ENCODE measurements around the gene SLC25A13. TPM values are rescaled to one million over a fixed set of nuclear protein-coding genes. Genes with fewer than 3 reads are reported as not detected.

The SLC25A13 gene
- total RNA-seq, 2 experiments from 2014 or later: 7.3 to 7.8 TPM

DNA sequence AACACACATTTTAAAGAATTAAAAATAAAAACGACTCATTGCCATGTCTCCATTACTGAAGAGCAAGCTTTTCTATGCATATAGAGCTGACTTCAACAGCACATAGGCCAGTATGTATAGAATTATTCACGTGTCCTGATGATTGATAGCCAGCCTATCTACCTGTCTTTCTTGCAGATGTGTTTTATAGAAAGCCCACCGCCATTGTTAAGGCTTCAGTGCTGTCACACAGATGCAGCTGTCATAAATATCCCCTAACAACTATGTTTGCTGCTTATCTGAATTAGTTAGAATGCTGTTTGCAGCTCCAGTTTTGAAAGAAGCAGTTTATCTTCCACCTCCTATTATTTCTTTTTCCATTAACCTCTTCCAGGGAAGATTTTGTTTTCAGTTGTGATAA lies 235.9 kb downstream of the SLC25A13 start:
- Mint-ChIP-seq H3K4me3 (no peak overlapping the region), H3K9me3 (no peaks in the 10 kb centered on the region), H3K36me3 (ENCODE audit: low read depth) (no peaks in the 10 kb centered on the region), H3K27ac (no peak overlapping the region), H3K4me1 (no peaks in the 10 kb centered on the region), H3K27me3 (peaks cover 14% of the 10 kb centered on the region)
- ChIA-PET POLR2A (no interaction called here), CTCF (no interaction called here)
- DNase-seq: no peak

DNA sequence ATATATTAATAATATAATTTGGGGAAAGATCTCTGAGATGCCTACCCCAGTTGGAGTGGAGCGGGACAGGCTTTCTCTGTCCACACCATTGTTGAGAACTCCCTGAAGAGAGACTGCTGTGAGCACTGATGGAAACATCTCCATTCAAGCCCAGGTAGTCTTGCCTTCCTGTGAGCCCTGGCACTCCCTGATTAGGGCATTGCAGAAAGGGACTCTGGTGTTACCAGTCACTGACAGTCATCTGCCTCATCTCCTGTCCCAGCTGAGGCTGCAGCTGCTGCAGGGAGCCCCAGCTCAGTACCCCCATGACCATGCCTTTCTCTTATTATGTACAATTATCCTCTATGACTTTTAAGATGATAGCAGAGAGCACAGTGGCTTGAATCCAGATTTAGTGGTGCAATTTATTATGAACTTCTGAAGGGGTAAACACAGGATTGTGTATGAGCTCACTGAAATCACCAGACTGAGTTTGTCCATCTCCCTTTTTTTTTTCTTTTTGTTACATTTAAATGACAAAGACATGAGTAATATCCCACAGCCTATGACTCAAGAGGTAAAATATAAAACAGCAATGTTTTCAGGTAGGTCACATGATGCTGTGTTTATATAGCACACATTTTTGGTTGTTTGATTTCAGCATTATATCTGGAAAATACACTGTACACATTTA lies 236.9 kb downstream of the SLC25A13 start:
- Mint-ChIP-seq H3K27me3 (peaks cover 12% of the 10 kb centered on the region), H3K4me3 (no peak overlapping the region), H3K4me1 (no peaks in the 10 kb centered on the region), H3K36me3 (ENCODE audit: low read depth) (no peaks in the 10 kb centered on the region), H3K9me3 (no peaks in the 10 kb centered on the region), H3K27ac (no peak overlapping the region)
- ChIA-PET POLR2A (no interaction called here), CTCF (no interaction called here)
- DNase-seq: no peak

DNA sequence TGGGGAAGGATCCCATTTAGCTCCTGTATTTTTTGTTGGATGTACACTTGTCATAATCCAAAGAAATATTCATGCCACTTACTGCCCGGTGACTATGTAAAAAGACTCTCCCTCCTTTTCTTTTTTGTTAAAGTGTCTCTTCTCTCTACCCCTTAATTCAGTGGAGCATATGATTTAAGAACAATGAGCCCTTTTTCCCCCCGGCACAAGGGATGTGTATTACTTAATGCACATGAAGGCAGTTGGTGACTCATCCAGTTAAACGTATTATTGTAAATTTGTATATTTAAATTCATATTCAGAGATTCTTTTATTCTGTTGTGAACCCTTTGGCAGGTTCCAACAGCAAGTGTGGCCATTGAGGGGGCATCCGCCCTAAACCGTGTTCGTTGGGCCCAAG lies 241.9 kb downstream of the SLC25A13 start:
- H3K36me3 Mint-ChIP-seq (ENCODE audit: low read depth): no peaks in the 10 kb centered on the region
- peaks cover 11% of the 10 kb centered on the region for H3K4me1 Mint-ChIP-seq
- H3K27me3 Mint-ChIP-seq: peaks cover 40% of the 10 kb centered on the region
- no peak overlapping the region for H3K4me3 Mint-ChIP-seq
- H3K9me3 Mint-ChIP-seq: no peaks in the 10 kb centered on the region
- no peak overlapping the region for H3K27ac Mint-ChIP-seq
- ChIA-PET CTCF (no interaction called here), POLR2A (no interaction called here)
- no peak for DNase-seq

DNA sequence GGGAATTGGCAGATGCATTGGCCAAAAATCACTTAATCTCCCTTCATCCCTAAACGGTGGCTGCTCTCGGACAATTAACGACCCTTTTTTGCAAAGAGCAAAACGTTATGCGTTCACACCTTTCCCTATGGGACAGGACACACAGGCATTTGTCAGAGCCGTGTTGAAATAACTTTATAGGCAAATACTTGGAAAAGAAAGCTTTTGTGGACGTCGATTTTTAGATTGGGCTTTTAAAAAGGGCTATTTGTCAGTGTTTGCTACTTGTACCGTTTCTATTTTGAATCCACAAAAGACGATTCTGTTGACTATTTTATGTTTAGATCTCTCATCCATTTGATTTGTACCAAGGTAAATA lies 245.6 kb downstream of the SLC25A13 start:
- peak overlapping the region; percentile 30 for H3K4me3 Mint-ChIP-seq
- ChIA-PET POLR2A (no interaction called here), CTCF (interaction anchor here (0.5 to 1.6 kb wide), 5 partner anchors 22 to 951 kb away, joined by 3 to 6 read pairs (median 4); no protein-coding TSS in a partner anchor)
- no peak for DNase-seq
- H3K9me3 Mint-ChIP-seq: no peaks in the 10 kb centered on the region
- no peaks in the 10 kb centered on the region for H3K36me3 Mint-ChIP-seq (ENCODE audit: low read depth)
- H3K4me1 Mint-ChIP-seq: peaks cover 11% of the 10 kb centered on the region
- H3K27me3 Mint-ChIP-seq: peaks cover 43% of the 10 kb centered on the region
- H3K27ac Mint-ChIP-seq: no peak overlapping the region

DNA sequence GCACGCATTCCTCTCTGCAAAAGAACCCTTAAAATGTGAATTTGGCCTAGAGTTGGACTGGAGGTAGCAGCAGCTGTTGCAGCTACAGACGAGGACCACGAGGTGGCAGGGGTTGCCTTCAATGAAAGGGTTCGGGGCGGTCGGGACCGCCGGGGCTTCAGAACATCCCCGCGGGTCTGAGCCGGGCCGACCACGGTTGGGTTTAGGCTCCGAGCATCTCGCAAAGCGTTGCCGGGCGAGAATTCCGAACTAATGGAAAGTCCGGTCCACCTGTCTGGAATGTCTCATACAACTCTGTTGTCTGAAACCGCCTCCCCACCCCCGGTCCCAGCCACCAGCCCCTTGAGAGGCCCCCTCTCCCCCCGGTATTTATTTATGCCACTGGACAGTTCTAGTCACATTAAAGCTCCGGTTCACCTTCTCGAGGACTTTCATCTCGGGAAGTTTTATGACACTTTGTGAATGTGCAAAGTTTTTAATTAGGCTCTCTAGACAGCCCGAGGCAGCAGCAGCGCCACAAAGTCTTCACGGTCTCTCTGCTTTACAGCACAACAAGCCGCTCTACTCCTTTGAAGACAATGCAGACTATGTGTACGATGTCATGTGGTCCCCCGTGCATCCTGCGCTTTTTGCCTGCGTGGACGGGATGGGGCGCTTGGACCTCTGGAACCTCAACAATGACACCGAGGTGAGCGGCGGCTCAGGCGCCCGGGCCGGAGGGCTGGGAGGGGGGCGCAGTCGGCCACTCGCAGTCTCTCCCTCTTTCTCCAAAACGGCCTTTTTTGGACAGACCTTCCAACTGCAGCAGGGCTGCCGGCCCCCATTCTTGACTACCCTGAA lies 246.2 kb downstream of the SLC25A13 start:
- no peak overlapping the region for H3K27ac Mint-ChIP-seq
- DNase-seq: peak; percentile 42
- H3K27me3 Mint-ChIP-seq: peaks cover 43% of the 10 kb centered on the region
- H3K9me3 Mint-ChIP-seq: no peaks in the 10 kb centered on the region
- H3K4me3 Mint-ChIP-seq: peak overlapping the region; percentile 60
- H3K4me1 Mint-ChIP-seq: peaks cover 11% of the 10 kb centered on the region
- ChIA-PET CTCF (interaction anchor here (0.5 to 1.5 kb wide), 7 partner anchors 23 to 988 kb away, joined by 3 to 6 read pairs (median 4); no protein-coding TSS in a partner anchor), POLR2A (interaction anchor here (1.2 kb wide), 1 partner anchor 944 kb away, joined by 3 read pairs; no protein-coding TSS in a partner anchor)
- no peaks in the 10 kb centered on the region for H3K36me3 Mint-ChIP-seq (ENCODE audit: low read depth)

DNA sequence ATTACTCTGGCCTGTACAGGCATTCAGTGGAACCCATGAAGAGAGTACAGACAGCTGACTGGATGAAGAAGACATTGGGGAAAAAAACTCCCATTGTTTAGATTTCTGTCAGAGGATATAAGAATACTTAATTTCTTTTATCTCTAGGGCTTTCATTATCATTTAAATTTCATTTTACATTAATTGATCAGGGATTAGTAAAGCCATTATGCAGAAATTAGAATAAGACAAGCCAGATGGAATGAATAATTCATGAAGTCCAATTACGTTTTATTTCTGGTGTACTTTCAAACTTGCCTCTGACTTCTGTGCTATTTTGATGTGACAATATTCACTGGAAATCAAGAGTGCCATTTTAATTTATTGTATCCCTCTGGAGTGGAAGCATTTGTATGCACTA lies 247.0 kb downstream of the SLC25A13 start:
- H3K27ac Mint-ChIP-seq: no peak overlapping the region
- H3K36me3 Mint-ChIP-seq (ENCODE audit: low read depth): no peaks in the 10 kb centered on the region
- peaks cover 11% of the 10 kb centered on the region for H3K4me1 Mint-ChIP-seq
- POLR2A ChIA-PET: interaction anchor here (1.2 kb wide), 1 partner anchor 945 kb away, joined by 3 read pairs; no protein-coding TSS in a partner anchor
- H3K9me3 Mint-ChIP-seq: no peaks in the 10 kb centered on the region
- no peak for DNase-seq
- H3K27me3 Mint-ChIP-seq: peaks cover 41% of the 10 kb centered on the region
- H3K4me3 Mint-ChIP-seq: no peak overlapping the region
- CTCF ChIA-PET: interaction anchor here (0.7 to 1.5 kb wide), 5 partner anchors 159 to 989 kb away, joined by 3 to 5 read pairs (median 4); no protein-coding TSS in a partner anchor

Measured in activated CD4-positive, alpha-beta memory T cell treated with anti-CD3 and anti-CD28 coated beads, Interleukin-2, amount 10 ng/mL, durations not matched to agents 7 days and 5 days (primary cell).